ENCODE results near the gene PCCA. TPM values are rescaled to one million over a fixed set of nuclear protein-coding genes. Genes with fewer than 3 reads are reported as not detected.
A peak's percentile ranks its signal among the peaks of the same experiment; 100 is the strongest.

PCCA gene
- polyA plus RNA-seq, 1 of the 3 experiments (the other 2 are of a cell fraction): 7.3 TPM

- TF ChIP-seq NFIC (IDR thresholded peaks at IDR 0.05; ENCODE audit: borderline replicate concordance): peak; percentile 75
- TF ChIP-seq ELF1 (IDR thresholded peaks at IDR 0.05): no peak
- TF ChIP-seq IRF3 (IDR thresholded peaks at IDR 0.05; ENCODE audit: low read depth, low read length): no peak
- TF ChIP-seq GATA2 (CRISPR knock-in tag; IDR thresholded peaks at IDR 0.05): no peak
- TF ChIP-seq ZBTB33 (IDR thresholded peaks at IDR 0.05; ENCODE audit: borderline replicate concordance, low read depth): 0 out of 2 replicates have a peak, but pooled peaks have one; percentile 50
- peak; percentile 65 for TF ChIP-seq MAX (IDR thresholded peaks at IDR 0.05; ENCODE audit: low read depth)
- no peak for TF ChIP-seq CHD2 (IDR thresholded peaks at IDR 0.05; ENCODE audit: low read length, partially characterized antibody)
Measured at GRCh38 chr13:100131863-100132574, 43.1 kb downstream of the PCCA start (continued).

- Histone ChIP-seq H3K79me2 (ENCODE audit: insufficient read depth) (peaks cover 6% of the 10 kb centered on the region), H3K4me3 (ENCODE audit: low read depth in 2 of 2, low read length in 1 of 2) (no peak overlapping the region), H3K36me3 (replicated peaks in 1 of 2; ENCODE audit: control insufficient read depth in 1 of 2, insufficient read depth in 2 of 2, low read length in 1 of 2) (peaks cover 0 to 28% of the 10 kb centered on the region in 2 experiments), H3K4me2 (no peak overlapping the region), H2AFZ (ENCODE audit: low read depth) (no peak overlapping the region), H3K9me3 (no peaks in the 10 kb centered on the region), H3K27me3 (ENCODE audit: insufficient read depth) (no peaks in the 10 kb centered on the region), H3F3A (replicated peaks; ENCODE audit: insufficient read depth) (no peaks in the 10 kb centered on the region), H3K9ac (no peak overlapping the region), H3K27ac (ENCODE audit: low read depth in 2 of 2, low read length in 1 of 2) (no peak overlapping the region), H4K20me1 (ENCODE audit: insufficient read depth) (no peaks in the 10 kb centered on the region), H3K9me2 (no peaks in the 10 kb centered on the region), H3K4me1 (ENCODE audit: control insufficient read depth in 1 of 2, insufficient read depth in 2 of 2, low read depth in 1 of 2, low read length in 1 of 2) (no peaks in the 10 kb centered on the region)
- CTCF ChIA-PET: no interaction called here
- no peak for DNase-seq
- POLR2A ChIA-PET: no interaction called here
- 100% methylated on average over 1 of the region's 1 CpG for WGBS (ENCODE audit: low lambda C conversion rate)
- TF ChIP-seq USF2 (IDR thresholded peaks at IDR 0.05; ENCODE audit: borderline replicate concordance, low read depth, low read length): no peak
- TF ChIP-seq EZH2phosphoT487 (IDR thresholded peaks at IDR 0.05; ENCODE audit: borderline replicate concordance, low read depth): no peak
- TF ChIP-seq PBX3 (IDR thresholded peaks at IDR 0.05): no peak
- no peak for TF ChIP-seq IRF3 (IDR thresholded peaks at IDR 0.05; ENCODE audit: low read depth, low read length)
- no peak for TF ChIP-seq YY1 (IDR thresholded peaks at IDR 0.05; ENCODE audit: low read depth)
- no peak for TF ChIP-seq ELF1 (IDR thresholded peaks at IDR 0.05)
- no peak for TF ChIP-seq GATA2 (CRISPR knock-in tag; IDR thresholded peaks at IDR 0.05)
- no peak for TF ChIP-seq CHD2 (IDR thresholded peaks at IDR 0.05; ENCODE audit: low read length, partially characterized antibody)
- TF ChIP-seq MXI1 (IDR thresholded peaks at IDR 0.05; ENCODE audit: low read depth, low read length): no peak
Measured at GRCh38 chr13:100138859-100139491, 50.1 kb downstream of the PCCA start.
